Stimulated activated CD4-positive, alpha-beta T cell treated with anti-CD3 and anti-CD28 coated beads, Interleukin-12 subunit alpha, Interleukin-12 subunit beta, amount 100 ng/mL, for 24 hours (primary cell): ENCODE measurements around the gene NLRP9.
"Not testable (repeated sequence)": the region's sequence is repeated elsewhere in the genome, so short reads cannot be mapped to it uniquely, and the experiment has no call there.

Experiments
- DNase-seq, 2 experiments: peaks; one replicate each; pipeline ENCODE4 v3.0.0-alpha.2; 2020; ENCODE audit warnings: low read depth in 2 of 2

The NLRP9 gene

DNA sequence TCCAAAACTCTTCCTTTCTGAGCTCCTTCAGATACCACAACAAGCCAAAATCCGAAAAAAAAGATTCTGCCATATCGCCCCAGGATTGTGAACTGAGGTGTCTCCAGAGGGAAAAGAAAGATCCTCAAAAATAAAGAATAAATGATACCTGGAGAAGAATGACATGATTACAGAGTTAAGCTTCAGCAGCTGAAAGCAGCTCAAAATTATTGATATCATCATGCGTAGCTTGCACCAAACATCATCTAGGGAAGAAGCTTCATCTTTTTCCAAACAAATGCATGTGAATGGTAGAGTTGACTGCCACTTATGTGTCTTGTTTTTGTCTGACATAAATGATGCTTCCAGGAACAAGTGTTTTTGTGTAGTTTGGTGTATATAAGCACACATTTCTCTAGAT is at the start of gene NLRP9:
NLRP9 (minus strand) TSS at position 101 of the 400 bp plus-strand sequence; CDS start at position 73, 28 bp downstream.
- no peak for DNase-seq

GRCh38 chr19:55781112-55781511 is 42.9 kb upstream of the NLRP9 start:
- DNase-seq = no peak

DNA sequence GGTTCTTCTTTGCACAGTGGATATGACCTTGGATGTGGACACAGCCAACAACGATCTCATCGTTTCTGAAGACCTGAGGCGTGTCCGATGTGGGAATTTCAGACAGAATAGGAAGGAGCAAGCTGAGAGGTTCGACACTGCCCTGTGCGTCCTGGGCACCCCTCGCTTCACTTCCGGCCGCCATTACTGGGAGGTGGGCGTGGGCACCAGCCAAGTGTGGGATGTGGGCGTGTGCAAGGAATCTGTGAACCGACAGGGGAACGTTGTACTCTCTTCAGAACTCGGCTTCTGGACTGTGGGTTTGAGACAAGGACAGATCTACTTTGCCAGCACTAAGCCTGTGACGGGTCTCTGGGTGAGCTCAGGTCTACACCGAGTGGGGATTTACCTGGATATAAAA is 40.1 kb upstream of the NLRP9 start:
- DNase-seq = no peak

GRCh38 chr19:55777528-55777927 is 39.3 kb upstream of the NLRP9 start:
- DNase-seq = no peak

GRCh38 chr19:55769632-55770031 is 31.4 kb upstream of the NLRP9 start:
- not testable (repeated sequence) for DNase-seq

- not testable (repeated sequence) for DNase-seq
Measured at GRCh38 chr19:55768818-55769217, 30.6 kb upstream of the NLRP9 start, which contains the start of gene RFPL4AL1. Gene RFPL4AL1, plus strand, starts transcription at chr19:55769118. Its CDS starts 2,687 bp downstream, at chr19:55771805.

DNA sequence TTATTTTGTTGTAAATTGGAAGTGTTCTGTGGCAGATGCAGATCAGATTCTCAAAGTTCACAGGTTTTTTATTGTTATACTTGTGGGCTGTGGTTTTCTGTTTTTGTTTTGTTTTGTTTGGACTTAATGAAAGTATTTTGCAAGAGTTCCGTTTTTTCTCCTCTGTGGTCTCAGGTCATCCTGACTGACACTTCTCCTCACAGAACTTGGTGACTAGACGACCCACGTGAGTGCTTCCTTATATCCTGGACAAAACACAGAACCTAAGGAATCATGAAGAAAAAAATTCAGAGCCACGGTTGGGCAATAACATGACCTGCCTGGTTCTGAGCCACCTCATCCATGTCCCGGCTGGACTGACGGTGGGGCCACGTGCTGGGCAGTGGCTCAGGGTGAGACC is 28.3 kb upstream of the NLRP9 start:
- no peak for DNase-seq

DNA sequence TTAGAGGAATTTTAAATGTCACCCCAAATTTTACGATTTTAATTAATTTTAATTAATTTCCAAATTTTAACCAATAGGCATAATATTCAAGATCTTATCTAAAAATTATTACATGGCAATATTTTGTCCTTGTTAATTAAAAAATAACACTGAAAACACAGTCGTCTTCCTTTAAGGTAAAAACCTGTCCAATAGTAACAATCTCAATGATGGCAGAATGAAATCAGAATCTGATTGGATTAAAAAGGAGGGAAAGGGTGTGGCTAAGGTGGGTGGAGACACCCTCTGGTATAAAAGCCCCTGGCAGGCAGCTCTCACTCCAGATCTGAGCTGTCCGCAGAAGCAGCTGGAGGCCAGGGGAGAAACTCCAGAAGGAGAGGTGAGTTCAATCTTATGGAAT is 20.6 kb upstream of the NLRP9 start, which contains the start of gene RFPL4A:
RFPL4A (plus strand) TSS at position 301 of the 400 bp plus-strand sequence. CDS start 2,704 bp downstream, outside the sequence.
- not testable (repeated sequence) for DNase-seq

DNA sequence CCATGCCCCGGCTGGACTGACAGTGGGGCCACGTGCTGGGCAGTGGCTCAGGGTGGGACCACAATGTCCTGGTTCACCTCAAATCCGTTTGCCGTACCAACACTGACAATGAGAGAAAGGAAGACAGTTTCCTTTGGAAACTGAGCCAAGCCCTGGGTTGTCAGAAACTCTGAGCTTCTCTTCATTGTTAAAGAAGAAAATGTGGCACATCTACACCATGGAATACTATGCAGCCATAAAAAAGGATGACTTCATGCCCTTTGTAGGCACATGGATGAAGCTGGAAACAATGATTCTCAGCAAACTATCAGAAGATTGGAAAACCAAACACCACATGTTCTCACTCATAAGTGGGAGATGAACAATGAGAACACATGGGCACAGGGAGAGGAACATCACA is 18.6 kb upstream of the NLRP9 start:
- not testable (repeated sequence) for DNase-seq

DNA sequence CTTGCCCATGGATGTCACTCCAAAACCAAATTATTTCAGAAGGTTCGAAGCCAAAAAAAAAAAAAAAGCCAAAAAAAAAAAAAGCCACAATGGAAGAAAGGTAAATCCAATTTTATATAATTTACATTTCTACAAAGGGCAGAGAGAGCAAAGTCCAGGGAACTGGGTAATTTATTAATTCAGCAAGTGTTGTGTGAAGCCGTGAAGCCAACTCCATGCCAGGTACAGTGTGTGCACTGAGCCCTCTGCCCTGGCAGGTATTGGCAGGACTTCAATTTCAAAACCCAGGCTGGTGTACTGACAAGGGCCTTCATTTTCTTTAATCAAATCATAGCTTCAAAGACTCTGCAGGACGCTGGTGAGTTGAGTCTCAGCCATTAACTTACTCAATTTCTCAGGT is 15.2 kb upstream of the NLRP9 start:
- no peak for DNase-seq

- DNase-seq = no peak
Measured at GRCh38 chr19:55750715-55751114, 12.5 kb upstream of the NLRP9 start.

DNA sequence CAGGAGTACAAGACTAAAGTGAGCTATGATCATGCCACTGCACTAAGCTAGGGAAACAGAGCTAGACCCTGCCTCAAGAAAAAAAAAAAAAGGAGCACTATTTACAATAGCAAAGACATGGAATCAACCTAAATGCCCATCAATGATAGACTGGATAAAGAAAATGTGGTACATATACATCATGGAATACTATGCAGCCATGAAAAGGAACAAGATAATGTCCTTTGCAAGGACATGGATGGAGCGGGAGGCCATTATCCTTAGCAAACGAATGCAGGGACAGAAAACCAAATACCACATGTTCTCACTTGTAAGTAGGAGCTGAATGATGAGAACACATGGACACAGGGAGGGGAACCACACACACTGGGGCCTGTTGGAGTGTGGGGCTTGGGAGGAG is 7.8 kb downstream of the NLRP9 start:
- DNase-seq = not testable (repeated sequence)

DNA sequence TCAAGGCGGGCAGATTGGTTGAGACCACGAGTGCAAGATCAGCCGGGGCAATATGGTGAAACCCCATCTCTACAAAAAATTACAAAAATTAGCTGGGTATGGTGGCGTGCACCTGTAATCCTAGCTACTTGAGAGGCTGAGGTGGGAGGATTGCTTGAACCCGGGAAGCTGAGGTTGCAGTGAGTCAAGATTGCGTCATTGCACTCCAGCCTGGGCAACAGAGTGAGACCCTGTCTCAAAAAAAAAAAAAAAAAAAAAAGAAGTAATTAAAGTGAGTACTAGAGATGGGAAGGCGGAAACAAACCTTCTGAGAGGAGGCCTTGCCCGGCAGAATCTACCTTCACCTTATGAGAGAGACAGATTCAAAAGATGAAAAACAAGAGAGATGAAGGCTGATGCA is 14.7 kb downstream of the NLRP9 start:
- DNase-seq = no peak

GRCh38 chr19:55720801-55721200 is 17.4 kb downstream of the NLRP9 start:
- DNase-seq = no peak

GRCh38 chr19:55720214-55720746 is 17.9 kb downstream of the NLRP9 start:
- no peak for DNase-seq

DNA sequence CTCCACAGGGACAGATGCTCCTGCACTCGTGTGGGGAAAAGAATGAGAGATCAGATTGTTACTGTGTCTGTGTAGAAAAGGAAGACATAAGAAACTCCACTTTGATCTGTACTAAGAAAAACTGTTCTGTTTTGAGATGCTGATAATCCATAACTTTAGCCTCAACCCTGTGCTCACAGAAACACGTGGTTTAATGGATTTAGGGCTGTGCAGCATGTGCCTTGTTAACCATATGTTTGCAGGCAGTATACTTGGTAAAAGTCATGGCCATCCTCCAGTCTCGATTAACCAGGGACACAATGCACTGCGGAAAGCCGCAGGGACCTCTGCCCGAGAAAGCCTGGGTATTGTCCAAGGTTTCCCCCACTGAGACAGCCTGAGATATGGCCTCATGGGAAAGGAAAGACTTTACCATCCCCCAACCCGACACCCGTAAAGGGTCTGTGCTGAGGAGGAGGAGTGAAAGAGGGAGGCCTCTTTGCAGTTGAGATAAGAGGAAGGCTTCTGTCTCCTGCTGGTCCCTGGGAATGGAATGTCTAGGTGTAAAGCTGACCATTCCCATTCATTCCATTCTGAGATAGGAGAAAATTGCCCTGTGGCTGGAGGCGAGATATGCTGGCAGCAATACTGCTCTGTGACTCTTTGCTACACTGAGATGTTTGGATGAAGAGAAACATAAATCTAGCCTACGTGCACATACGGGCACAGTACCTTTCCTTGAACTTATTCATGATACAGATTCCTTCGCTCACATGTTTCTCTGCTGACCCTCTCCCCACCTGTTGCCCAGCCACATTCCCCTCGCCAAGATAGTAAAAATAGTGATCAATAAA is 20.1 kb downstream of the NLRP9 start:
- DNase-seq = not testable (repeated sequence)

GRCh38 chr19:55717251-55717650 is 21.0 kb downstream of the NLRP9 start:
- DNase-seq = no peak

- DNase-seq = no peak
Measured at GRCh38 chr19:55716531-55716930, 21.7 kb downstream of the NLRP9 start.

- DNase-seq = no peak
Measured at GRCh38 chr19:55712804-55713631, 25.2 kb downstream of the NLRP9 start.

DNA sequence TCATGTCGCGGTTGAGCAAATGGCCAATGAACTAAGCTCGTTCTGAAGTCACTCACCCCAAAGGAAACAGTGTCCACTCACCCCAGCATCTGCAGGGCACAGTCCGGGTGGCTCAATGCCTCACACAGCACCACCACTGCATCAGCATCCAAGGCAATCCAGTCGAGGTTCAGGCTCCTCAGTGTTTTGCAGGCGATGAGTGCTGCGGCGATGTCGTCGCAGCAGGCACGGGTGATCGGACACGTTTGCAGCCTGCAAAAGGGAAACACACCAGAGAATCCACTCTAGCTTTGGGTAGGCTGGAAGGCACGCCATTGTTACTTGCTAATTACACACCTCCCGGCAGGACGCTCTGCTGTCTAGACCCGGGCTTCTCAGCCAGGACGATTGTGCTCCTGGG is 26.5 kb downstream of the NLRP9 start:
- no peak for DNase-seq

- DNase-seq = no peak
Measured at GRCh38 chr19:55705972-55706371, 32.2 kb downstream of the NLRP9 start.
